Embryonic facial prominence (tissue), 1 donor: ENCODE data around the gene YIF1B.

Experiments
- DNase-seq: peaks from one replicate; pipeline ENCODE4 v3.0.0-alpha.2; 2016; ENCODE audit errors: extremely low spot score

The YIF1B gene

DNA sequence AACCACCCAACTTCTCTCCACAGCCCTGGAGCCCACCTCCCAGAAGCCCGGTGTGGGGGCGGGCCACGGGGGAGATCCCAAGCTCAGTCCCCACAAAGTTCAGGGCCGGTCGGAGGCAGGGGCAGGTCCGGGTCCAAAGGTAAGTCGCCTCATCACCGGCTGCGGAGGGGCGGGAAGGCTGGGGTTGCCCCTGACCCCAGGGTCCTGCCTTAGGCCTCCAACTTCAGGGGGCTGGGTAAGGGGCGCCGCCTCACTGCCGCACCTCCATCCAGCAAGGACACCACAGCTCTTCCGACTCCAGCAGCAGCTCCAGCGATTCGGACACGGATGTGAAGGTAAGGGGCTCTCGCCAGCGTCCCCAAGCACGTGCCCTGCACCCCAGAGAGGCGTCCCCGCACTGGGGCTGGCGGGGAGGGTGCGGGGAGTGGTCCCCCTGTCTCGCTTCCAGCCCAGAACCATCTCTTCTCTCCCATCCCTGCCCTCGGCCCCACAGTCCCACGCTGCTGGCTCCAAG, 11.3 kb downstream of the YIF1B start:
- DNase-seq, result no peak

DNA sequence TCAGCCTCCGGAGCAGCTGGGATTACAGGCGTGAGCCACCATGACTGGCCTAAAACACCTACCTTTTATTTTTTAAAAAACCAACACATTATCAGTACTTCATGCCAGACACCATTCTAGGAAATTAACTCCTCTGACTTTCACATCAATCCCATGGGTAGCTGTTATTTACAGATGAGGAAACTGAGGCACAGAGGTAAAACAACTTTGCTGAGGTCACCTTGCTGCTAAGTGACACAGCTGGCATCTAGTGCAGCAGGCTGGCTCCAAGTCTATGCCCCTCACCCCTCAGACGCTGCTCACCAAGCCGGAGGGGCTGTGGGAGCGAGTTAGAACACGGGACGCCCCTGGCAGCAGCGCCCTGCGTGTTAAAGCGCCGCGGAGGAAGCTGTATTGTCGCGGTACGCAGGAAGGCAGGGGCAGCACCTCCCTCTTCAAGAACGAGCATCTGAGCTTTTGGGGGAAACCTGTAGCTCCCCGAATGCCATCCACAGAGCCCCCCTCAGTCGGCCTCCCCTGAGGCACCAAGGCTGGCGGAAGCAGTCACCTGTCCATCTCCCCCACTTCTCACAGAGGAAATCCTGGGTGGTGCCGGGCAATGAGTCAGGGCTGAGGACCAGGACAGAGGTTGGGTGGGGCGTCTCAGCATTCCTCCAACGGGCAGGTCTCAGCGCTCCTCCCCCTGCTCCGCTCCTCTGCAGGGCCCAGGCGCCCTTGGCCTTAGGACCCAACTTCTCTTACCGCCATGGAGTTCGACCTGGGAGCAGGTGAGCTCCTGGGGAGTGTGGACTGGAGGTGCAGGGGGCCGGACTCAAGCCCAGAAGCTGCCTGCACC, 12.0 kb downstream of the YIF1B start, which contains the start of gene C19orf33:
Gene C19orf33, plus strand, starts transcription at position 735 of the 835 bp plus-strand sequence. Its CDS starts 11 bp downstream, at position 746.
- no peak for DNase-seq

- DNase-seq, result no peak
Observed at GRCh38 chr19:38298821-38299680, 16.7 kb downstream of the YIF1B start.

GRCh38 chr19:38294090-38294489, 21.7 kb downstream of the YIF1B start:
- DNase-seq, result no peak

DNA sequence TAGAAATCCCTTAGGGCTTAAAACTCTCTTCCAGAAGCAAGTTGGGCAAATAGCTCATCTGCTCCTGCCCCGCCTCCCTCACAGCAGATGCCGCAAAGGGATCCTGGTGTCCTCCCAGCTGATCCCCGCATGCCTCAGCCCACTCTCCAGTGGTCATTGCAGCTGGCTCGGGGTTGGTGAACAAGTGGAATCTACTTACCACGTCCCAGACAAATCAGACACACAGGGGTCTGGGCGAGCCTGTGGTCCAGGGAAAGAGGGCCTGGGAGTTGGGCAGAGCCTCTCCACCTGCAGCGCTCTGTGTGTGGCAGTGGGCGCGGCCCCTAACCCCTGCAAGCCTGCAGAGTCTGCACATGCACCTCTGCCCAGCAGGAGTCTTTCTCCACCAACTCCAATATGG, 22.5 kb downstream of the YIF1B start:
- DNase-seq, result no peak

GRCh38 chr19:38291855-38292254, 23.9 kb downstream of the YIF1B start:
- DNase-seq, result no peak

DNA sequence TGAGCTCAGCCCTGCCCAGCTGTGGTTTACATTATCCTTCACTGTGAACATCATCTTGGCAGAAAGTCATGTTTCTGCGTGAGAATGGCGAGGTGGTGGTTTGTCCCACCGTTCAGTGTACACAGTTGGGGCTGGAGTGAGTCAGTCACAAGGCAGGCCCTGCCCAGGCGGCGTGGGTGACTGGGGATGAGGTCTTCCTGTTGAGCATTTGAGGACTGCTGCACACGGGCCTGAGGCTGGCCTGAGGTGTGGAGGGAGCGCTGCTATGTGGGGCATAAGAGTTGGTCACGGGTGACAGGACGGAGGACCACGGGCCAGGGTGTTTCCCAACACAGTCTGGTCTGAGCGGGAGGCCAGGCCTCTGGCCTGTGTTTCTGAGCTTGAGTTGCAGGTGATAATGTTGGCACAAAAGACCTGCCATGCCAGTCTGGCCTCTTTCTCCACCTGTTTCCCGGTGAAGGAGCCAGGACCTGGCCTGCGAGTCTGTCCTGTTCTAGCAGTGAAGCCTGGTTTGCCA, 25.1 kb downstream of the YIF1B start:
- no peak for DNase-seq

DNA sequence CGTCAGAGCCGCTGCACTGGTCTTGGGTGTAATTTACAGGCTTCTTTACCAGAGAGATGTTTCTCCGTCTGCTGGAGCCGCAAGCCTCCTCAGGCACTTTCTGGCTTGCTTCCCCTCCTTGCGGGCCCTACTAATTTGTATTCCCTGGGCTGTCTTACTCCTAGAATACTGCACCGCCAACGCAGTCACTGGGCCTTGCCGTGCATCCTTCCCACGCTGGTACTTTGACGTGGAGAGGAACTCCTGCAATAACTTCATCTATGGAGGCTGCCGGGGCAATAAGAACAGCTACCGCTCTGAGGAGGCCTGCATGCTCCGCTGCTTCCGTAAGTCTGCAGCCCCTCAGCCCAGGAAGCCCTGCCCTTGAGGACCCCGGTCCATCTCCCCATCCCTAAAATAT, 25.8 kb downstream of the YIF1B start:
- DNase-seq, result no peak

GRCh38 chr19:38288123-38288855, 27.5 kb downstream of the YIF1B start:
- DNase-seq, result no peak

DNA sequence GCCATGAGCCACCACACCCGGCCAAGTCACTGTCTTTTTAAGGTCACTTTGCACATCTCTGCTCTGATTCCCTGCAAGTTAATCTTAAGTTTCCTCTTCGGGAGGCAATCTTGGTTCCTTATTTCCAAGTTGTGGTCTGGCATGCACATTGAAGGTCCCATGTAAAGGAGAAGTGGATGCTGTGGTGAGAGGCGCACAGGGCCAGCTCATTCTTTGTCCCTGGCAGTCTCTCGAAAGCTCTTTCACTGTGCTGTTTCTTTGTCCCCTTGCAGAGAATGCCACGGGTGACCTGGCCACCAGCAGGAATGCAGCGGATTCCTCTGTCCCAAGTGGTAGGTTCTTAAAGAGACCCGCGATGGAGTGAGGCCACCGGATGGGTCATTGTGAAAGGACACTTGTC, 28.1 kb downstream of the YIF1B start:
- DNase-seq, result no peak

GRCh38 chr19:38285567-38285966, 30.2 kb downstream of the YIF1B start:
- DNase-seq, result no peak

GRCh38 chr19:38284422-38284821, 31.3 kb downstream of the YIF1B start:
- no peak for DNase-seq

DNA sequence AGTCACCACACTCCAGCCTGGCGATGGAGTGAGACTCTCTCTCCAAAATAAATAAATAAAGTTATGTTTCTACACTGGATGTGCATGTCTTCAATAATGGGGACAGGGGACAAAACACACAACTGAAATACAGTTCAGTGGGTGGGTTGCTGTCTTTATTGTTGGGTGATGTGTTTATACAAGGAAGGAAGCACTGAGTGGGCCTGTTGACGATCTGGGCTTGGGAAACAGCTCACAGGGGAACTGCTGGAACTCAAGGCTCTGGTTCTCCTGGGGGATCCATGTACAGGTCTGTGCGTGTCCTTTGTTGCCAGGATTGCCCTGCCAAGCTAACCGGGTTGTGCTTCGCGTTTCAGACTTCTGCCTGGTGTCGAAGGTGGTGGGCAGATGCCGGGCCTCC, 32.5 kb downstream of the YIF1B start:
- no peak for DNase-seq

DNA sequence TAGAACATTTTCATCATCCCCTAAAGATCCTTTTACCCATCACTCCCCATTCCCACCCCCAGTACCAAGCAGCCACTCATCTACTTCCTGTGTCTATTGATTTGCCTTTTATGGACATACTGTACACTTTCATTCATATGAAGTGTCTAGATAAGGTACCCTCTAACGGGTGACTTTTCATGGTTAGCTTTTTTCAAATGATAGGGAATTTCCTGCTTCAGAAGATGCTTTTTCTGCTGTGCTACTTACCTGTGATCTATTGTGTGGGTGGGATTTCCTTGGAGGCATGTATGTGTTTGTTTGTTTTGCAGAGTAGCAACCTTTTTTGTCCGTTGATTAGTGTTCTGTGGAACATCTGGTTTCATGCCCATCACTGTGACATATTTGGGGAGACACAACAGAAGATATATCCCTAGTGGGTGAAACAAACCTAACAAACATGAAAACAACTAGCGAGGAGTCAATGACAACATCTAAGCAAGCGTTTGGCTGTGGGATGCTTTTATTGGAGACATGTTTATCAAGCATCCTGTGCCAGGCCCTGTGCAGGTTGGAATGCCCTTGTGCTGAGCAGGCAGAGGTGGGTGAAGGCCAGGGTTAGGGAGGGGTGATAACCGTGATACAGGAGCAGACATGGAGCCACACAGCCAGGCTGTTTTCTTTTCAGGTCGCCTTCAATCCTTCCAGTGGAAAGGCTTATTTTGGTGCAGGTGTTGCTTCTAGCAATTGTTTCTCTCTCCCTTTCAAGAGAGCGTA, 33.8 kb downstream of the YIF1B start:
- no peak for DNase-seq

DNA sequence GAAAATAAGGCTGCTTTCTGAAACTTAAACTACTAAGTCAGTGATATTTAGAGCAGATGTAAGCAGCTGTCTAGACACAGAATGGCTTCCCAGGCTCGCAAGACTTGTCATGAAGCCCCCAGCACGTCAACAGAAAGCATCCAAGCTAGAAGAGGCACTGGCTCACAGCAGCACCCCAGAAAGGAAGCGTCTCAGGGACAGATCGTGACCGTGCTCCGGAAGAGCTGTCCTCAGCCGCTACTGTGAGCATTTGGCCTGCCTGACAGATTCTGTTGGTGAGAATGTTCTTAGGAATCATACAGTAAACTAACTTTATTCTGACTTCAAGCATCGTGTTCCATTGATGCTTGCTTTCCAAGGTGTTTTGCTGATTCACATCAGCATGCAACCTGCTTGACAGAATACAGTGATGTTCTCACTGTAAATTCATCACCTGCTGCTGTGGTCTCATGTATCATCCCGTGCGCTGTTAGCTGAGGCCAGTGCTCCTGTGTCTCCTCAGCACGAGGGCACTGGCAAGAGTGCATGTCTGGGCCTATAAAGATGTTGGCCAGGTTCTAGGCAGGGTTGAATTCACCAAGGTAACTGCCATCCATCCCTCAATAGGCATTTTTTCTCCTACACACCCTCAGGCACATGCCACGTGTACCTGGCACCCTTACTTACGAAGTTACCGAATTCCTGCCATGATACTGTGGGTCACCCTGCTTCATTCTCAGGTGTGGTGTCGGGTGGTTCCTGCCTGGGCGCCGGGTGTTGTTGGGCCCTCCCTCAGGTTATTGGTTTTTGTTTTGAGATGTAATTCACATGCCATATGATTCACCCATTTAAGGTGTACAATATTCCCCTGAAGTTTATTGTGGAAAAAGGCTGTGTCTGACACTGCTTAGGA, 35.5 kb downstream of the YIF1B start:
- no peak for DNase-seq

DNA sequence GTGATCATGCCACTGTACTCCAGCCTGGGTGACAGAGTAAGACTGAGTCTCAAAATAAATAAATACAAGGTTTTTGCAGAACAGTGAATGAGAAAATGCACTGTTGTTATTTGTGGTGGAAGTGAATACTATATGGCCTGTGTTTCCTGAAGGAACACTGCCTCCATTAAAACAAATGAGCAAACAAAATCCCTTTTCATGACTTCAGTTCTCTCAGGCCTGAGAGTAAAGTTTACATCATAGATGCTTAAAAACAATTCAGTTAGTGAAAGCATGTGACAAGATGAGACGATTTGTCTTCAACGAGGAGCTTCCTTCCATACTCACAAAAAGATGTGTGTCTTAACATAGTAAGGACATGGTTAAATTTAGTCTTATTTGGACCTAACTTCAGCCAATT, 37.0 kb downstream of the YIF1B start:
- no peak for DNase-seq

DNA sequence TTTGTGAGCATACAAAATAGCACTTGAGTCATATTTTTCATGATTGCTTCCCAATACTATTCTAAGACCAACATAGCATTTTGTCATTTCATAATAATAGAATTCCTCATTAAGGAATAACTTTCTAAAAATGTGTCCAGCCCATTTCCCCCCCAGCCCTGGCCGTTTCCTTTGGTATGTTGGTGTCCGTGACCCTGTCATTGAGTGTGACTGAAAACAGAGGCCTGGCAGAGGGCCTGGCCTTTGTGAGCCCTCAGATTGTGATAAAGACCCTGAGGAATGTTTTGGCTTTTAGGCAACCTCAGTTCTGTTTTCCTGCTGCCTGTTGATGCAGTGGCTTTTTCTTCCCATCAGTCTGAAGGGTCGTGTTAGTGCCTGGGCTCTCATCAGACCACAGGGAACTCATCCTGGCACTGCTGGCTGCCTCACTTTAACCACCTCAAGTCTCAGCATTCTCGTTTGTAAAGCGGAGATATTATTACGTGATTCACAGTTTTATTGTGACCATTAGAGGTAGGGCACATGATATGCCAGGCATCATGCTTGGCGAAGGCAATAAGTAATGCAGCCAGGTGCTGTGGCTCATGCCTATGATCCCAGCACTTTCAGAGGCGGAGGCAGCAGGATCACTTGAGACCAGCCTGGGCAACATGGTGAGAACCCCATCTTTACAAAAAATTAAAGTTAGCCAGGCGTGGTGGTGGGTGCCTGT, 37.6 kb downstream of the YIF1B start:
- DNase-seq, result no peak

GRCh38 chr19:38277549-38277948, 38.2 kb downstream of the YIF1B start:
- DNase-seq, result no peak

DNA sequence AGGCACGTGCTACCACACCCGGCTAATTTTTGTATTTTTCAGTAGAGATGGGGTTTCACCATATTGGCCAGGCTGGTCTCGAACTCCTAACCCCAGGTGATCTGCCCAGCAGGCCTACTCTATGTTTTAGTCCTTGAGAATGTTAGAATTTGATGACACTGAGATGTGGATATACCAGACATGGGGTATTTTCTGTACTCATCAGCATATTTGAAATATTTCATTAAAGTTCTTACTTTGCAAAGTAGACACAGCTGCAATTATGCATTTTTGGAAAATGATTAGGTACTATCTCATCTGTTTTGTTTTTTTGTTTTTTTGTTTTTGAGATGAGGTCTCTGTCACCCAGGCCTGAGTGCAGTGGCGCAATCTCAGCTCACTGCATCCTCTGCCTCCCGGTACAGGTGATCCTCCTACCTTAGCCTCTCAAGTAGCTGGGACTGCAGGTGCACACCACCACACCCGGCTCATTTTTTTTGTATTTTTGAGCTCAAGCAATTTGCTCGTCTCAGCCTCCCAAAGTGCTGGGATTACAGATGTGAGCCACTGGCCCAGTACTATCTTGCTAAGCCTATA, 38.7 kb downstream of the YIF1B start:
- no peak for DNase-seq
